NCI-H774 (cell line): ENCODE data around the gene XRN2.

Experiments
- DNase-seq: peaks from one replicate; lab custom pipeline; 2025; lab: John Stamatoyannopoulos, UW

Gene XRN2

GRCh38 chr20:21301940-21302663 is 1.0 kb upstream of the XRN2 start:
- DNase-seq = no peak

GRCh38 chr20:21302664-21303060 is 469 bp upstream of the XRN2 start:
- no peak for DNase-seq

- DNase-seq = no peak
Observed at GRCh38 chr20:21303872-21304586, 898 bp downstream of the XRN2 start.

DNA sequence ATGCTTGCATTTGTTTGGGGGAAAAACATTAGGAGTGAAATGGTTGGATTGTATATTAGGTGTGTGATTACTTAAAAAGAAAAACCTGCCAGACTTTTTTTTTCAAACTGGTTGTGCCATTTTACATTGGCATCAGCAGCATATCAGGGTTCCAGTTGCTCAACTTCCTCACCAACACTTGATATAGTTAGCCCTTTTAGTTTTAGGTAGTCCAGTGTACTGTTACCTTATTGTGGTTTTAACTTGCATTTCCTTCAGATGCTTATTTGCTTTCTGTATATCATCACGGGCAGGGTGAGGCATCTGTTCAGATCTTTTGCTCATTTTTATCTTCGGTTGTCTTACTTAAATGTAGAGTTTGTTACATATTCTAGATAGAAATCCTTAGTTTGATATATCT is 5.2 kb downstream of the XRN2 start:
- no peak for DNase-seq

- DNase-seq = no peak
Observed at GRCh38 chr20:21309678-21310467, 6.7 kb downstream of the XRN2 start.

DNA sequence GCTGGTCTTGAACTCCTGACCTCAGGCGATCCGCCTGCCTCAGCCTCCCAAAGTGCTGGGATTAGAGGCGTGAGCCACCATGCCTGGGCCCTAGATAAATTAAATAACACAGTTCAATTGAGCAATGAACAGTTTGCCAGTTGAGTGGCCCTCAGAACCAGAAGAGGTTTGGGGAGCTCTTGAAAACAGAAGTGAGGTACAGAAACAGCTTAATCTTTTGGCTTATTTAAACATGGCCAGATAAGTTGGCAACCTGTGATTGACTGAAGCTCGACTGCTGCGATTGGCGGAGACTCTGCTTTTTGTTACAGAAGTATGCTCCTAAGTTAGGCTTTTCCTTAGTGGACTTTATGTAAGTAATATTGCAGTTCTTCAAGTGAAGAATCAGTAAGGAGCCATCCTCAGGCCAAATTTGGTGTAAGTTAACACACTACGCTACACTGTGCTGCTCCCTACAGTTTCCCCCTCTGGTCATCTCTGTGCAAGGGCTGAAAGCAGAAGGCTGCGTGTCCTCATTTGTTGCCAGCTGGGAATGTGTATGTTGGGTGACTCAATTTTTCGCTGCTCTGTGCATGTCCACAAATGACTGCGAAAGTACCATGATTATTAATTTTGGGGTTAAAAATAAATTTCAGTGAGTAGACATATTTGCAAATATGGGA is 9.8 kb downstream of the XRN2 start:
- DNase-seq = no peak

- DNase-seq = no peak
Observed at GRCh38 chr20:21315138-21315537, 12.0 kb downstream of the XRN2 start.

DNA sequence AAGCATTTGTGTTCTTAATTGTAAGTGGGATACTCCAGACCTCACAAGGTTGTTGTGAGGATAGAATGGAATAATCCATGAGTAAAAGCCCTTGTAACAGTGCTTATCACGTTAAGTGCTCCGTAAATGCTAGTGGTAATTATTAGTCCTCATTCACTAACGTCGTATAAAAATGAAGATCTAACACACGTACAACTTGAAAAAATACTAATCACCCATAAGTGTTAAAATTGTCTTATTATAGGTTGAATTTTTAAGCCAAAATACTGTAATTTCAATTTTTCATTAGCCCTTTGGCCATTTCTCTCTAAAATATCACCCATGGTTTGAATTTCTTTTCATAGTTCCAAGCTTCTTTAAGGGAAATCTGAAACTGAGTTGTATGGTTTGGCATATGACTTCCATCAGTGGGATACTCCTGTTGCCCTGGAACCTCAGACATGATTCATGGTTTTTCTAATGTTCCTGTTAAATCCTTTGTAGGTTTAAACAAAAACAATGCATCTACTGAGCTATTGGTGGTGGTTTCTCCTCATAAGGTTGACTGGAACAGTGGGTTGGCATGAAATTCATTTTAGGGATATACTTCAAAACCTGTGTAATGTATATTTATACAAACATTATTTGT is 19.1 kb downstream of the XRN2 start:
- DNase-seq = no peak

- no peak for DNase-seq
Observed at GRCh38 chr20:21322921-21323331, 19.8 kb downstream of the XRN2 start.

DNA sequence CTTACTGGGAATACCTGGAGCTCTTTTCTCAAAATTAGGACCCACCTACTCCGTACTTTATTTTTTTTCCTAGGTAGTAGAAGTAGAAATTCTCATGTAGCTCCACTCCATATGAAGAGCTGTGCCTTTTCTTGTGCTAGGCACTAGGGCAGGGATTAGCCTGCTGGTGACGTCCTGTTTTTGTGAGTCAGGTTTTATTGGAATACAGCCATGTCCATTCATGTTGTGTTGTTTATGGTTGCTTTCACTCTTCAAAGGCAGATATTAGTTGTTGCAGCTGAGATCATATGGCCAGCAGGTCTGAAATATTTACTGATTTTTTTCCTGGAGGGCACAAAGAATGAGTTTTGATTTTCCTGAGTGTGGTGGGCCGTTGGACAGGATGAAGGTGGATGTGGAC is 20.5 kb downstream of the XRN2 start:
- no peak for DNase-seq

GRCh38 chr20:21324126-21324525 is 21.0 kb downstream of the XRN2 start:
- DNase-seq = no peak

DNA sequence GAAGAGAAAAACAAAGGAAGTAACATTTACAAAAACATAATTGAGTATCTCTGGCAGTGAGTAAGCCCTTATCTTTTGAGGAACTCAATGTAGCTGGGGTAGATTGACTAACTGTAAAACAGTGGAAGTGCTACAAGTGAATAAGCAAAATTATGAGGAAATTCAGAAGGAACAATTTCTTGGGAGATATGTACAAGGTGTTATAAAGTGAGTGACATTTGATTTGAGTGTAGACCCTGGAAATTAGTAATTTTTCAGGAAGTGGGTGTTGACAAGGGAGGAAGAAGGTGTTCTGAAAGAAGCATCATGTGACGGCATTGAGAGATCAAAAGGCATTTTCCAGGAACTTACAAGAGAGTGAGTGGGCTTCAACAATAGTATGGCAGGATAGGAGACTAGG is 22.2 kb downstream of the XRN2 start:
- no peak for DNase-seq

DNA sequence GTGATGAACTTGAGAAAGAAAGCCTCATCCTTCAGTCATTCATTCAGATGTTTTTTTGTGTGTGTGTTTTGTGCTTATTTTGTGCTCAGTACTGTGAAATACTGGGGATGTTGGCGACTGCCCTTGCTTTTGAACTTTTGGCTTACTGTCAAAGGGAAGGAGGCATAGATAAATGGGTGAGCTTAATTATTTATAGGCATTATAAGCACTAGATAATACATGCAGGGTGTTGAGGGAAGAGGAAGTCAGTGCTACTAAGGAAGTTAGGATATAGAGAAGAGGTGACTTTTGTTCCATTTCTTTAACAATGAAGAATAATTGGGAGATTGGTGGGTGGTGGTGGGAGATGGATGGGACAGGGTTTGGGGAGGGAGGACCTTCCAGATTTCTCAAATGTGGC is 23.6 kb downstream of the XRN2 start:
- DNase-seq = no peak

- DNase-seq = no peak
Observed at GRCh38 chr20:21336455-21337151, 33.5 kb downstream of the XRN2 start.

- DNase-seq = no peak
Observed at GRCh38 chr20:21338291-21338690, 35.2 kb downstream of the XRN2 start.

DNA sequence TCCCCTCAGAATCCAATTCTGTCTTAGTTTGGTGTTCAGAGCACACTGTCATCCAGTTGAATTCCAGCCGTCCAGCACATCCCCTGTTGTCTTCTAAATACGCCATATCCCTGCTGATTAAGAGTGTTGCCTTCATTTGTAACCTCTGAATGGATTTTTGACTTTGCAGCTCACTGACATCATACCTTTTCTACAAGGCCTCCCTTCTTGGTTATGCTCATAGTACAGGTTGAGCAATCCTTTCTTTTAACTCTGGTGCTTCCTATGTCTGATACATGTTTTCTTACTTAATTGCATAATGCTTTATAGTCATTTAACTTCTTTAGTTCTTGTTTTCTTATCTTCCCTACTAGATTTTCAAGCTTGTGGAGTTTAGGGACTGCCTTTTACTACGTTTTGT is 36.4 kb downstream of the XRN2 start:
- DNase-seq = no peak

DNA sequence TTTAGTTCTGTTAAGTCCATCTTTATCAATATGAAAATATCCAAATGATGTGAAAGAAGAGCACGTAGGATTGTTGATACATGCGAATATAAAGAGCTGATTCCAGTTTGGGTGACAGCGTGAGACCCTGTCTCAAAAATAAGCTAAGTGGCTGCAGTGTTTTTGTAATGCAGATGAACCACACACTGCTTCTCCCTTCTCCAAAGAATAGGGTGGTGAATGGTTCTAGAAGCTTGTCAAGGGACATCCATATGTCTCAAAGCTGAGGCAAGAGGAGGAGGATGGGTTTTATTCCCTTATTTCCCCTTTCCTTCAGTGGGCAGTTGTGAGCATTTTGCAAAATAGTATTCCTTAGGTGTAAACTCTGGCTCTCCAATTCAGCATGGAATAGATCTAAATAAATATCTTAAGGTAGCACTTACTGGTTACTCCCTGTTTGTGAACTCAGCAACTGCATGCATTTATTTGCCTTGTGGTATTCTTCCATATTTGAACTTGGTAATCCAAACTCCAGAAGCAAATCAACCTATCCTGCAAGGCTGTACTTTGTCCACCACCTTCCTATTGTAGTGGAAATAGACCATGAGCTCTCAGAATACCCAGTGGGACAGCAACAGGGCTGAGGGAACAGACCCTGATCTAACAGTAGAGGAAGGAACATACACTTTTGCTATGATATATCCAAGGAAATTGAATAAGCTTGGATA is 38.0 kb downstream of the XRN2 start:
- no peak for DNase-seq

- no peak for DNase-seq
Observed at GRCh38 chr20:21342656-21343345, 39.7 kb downstream of the XRN2 start.

DNA sequence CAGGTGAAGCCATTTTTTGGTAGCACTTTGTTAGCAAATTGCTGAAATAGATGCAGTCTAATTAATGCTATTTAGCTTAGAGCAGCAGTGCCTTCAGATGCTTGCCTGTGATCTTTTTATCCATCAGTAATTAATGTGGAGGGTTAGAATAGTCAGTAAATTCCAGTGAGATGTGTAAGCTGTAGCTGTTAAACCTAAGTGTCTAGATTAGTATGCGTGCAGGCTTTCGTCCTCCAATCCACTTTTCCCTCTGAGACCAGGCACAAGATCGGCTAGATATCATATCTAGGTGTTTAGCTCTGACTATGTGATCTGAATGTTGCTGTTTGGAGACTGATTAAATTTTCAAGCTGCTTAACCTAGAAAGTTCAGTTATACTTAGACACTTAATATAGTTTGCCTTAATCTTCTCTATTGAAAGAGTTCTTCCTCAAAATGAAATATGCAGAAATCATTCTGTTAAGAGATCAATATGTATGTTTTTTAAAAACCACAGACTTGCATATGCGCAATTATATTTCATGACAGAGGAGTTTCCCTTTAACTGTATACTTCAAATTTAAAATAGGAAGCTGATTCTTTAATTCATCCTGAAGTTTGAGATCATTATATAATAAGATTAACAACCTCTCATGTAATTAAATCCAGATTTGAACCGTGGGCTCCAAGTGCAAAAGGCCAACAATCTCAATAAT is 41.2 kb downstream of the XRN2 start:
- DNase-seq = no peak
